Fibroblast of the conjunctiva (primary cell): ENCODE measurements around the gene GLS2.
"Not testable (repeated sequence)": the region's sequence is repeated elsewhere in the genome, so short reads cannot be mapped to it uniquely, and the experiment has no call there.

Experiments
- DNase-seq: peaks from one replicate; pipeline ENCODE4 v3.0.0-alpha.2; 2010; ENCODE audit warnings: low read depth

GLS2 gene

DNA sequence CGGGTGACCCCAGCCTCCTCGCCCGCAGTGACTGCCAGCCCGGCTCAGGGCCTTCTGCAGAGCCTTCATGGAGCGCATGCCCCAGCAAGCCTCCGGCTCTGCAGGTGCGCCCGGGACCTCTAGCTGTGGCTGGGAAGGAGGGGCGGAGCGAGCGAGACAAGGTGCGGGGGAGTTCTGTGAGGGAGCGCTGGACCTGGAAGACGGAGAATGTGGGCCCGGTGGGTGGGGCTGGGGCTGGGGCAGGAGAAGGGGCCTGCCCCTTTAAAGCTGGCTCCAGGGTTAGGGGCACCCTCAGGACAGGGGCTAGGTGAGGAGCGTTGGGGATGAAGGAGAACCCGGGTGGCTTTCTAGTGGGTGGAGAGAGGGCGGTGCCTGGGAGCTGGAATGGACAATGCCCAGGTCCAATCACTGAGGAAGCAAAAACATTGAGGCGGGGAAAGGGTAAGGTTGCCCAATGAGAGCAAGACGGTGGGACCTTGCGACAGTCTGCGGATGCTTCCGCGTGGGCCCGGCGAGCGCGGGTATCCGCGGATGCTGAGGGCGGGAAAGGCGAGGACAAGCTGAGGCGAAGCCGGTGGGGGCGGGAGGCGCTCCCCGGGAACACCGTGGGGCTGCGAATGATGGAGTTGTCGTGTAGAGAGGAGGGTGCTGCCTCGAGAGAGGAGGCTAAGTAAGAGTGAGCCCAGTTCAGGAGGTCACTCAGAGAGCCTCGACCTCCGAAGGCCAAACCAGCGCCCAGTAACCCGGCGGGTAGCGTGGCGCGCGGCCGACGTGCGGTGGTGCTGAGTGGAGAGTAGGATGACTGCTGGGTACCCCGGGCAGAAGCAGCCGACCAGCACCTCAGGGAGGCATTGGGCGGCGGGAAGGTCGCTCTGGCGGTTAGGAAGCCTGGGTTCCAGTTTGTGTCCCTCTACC lies at the start of gene GLS2:
Gene GLS2 (minus strand): TSS at position 121 of the 915 bp plus-strand sequence. CDS start 43 bp downstream, at position 78.
- peak; percentile 34 for DNase-seq

DNA sequence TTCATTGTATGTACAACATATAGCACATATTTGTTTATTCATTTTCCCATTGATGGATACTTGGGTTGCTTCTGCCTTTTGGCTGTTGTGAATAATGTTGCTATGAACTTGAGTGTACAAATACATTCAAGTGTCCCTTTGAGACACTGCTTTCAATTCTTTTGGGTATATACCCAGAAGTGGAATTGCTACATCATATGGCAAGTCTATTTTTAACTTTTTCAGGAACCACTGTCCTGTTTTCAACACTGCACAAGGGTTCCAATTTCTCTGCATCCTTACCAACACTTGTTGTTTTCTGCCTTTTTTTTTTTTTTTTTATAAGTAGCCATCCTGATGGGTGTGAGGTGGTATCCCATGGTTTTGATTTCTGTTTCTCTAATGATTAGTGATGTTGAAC lies 49.6 kb upstream of the GLS2 start:
- DNase-seq: no peak

DNA sequence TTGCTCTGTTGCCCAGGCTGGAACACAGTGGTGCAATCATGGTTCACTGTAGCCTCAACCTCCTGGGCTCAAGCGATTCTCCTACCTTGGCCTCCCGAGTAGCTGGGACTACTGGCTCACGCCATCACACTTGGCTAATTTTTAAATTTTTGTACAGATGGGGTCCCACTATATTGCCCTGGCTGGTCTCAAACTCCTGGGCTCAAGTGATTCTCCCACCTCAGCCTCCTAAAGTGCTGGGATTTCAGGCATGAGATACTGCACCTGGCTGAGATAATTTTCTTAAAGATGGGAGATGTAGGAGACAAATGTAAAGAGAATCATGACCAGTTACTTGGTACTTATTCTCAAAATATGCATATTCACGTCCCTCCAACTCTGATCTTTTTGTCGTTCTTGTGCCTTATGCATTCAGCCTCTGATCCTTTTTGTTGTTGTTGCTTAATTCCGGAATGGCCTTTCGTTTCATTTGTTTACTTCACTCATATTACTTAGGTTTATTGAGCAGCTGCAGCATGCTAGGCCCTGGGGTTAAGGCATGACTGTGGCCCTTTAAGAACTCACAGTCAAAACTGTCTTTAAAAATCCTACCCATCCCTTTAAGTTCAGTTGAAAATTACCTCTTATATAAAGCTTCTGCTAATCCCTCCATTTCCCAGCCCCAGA lies 42.6 kb upstream of the GLS2 start:
- DNase-seq: no peak

DNA sequence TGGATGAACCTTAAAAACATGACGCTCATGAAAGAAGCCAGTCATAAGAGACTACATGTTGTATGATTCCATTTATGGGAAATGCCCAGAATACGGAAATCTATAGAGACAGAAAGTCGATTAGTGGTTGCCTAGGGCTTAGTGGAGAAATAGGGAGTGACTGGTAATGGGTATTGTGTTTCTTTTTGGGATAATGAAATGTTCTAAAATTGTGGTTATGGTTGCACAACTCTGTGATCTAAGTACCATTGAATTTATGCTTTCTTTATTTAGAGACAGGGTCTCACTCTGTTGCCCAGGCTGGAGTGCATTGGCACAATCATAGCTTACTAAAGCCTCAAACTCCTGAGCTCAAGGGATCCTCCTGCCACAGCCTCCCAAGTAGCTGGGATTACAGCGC lies 41.7 kb upstream of the GLS2 start:
- no peak for DNase-seq

- DNase-seq: no peak
Observed at GRCh38 chr12:56528846-56529245, 40.9 kb upstream of the GLS2 start.

DNA sequence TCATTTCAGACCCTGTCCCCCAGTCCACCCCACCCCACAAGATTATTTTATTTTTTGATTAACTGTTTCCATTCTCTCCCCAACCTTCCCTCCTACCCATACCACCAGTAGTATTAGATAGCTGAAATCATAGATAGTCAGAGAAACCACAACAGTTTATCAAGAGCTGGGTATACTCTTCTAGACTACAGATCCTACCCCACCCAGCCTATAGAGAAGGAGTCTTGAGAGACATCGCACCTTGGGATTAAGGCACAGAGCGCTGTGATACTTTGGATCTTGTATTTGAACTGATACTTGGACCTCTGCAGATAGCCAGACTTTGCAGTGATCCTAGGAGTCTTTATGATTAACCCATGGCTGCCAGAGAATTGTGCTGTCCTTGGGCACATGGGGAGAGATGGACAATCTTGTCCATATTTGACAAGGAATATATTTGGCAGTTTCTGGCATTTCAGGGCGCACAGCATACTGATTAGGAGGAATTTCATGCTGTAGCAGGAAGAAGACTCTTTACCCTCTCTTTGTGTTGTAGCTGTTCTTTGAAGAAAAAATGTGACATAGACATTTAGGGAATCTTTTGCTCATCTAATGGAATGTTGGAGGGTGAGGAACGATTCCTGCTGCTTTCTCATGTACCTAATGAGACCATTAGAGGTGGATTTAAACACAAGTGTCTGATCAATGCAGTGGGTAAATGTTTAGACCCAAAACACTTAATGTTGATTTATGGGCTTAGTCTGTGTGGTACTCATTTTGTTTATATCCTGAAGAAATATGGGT lies 34.6 kb upstream of the GLS2 start:
- DNase-seq: no peak

DNA sequence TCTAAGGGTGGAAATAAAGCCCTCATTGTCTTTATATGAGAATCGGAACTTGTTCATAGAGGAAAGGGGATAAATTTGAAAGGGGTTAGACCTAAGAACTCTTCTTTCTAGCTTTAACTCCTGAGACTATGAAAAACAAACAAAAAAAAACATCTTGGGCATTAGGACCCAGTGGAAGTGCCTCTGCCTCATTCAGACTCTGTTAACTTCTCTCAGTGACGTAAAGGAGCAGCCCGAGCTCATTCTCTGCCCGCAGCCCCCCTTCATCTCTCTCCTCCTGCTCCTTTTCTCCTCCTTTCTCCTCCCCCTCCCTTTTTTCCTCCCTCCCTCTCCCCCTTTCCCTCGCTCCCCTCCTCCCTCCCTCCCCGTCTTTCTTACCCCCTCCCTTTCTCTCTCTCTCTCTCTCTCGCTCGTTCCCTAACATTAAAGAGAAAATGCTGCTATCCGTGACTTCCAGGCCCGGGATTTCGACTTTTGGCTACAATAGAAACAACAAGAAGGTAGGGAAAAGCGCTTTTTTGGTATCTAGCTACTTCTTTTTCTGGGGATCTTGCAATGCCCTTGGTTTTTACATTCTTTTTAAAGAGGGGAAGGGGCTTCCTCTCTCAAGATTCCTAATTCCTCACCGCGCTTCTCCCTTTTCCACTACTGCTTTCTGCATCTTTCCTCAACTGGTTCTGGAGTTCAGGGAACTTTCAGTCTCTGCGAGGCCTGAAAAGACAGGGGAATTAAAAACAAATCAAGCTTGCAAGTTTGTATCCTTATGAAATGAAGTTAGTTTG lies 33.8 kb upstream of the GLS2 start, which contains the start of gene RBMS2:
Gene RBMS2 (plus strand): TSS at position 231 of the 782 bp plus-strand sequence. CDS start 204 bp downstream, at position 435.
- DNase-seq: peak; percentile 88

DNA sequence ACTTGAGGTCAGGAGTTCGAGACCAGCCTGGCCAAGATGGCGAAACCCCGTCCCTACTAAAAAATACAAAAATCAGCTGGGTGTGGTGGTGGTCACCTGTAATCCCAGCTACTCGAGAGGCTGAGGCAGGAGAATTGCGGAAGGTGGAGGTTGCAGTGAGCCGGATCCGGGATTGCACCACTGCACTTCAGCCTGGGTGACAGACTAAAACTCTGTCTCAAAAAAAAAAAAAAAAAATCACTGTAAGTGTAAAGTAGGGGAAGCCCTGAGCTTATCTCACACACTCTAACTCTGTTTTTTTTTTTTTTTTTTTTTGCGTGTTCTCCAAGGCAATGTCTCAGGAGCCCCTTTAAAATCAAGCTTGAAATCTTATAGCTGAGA lies 33.2 kb upstream of the GLS2 start:
- DNase-seq: no peak

GRCh38 chr12:56520506-56520905 lies 32.5 kb upstream of the GLS2 start:
- DNase-seq: no peak

GRCh38 chr12:56520048-56520447 lies 32.1 kb upstream of the GLS2 start:
- no peak for DNase-seq

GRCh38 chr12:56518570-56518969 lies 30.6 kb upstream of the GLS2 start:
- DNase-seq: no peak

- DNase-seq: no peak
Observed at GRCh38 chr12:56517854-56518253, 29.9 kb upstream of the GLS2 start.

DNA sequence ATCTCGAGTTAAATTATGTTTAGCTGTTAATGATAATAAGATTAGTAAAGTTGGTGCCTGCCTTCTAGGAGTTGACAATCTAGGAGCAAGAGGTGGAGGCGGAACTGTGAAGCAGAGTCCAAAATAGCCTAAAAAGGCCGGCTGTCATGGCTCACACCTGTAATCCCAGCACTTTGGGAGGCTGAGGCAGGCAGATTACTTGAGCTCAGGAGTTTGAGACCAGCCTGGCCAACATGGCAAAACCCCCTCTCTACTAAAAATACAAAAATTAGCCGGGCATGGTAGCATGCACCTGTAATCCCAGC lies 26.0 kb upstream of the GLS2 start:
- not testable (repeated sequence) for DNase-seq

GRCh38 chr12:56510786-56511185 lies 22.8 kb upstream of the GLS2 start:
- no peak for DNase-seq

GRCh38 chr12:56499879-56500278 lies 11.9 kb upstream of the GLS2 start:
- DNase-seq: not testable (repeated sequence)

- not testable (repeated sequence) for DNase-seq
Observed at GRCh38 chr12:56499452-56499851, 11.5 kb upstream of the GLS2 start.

- not testable (repeated sequence) for DNase-seq
Observed at GRCh38 chr12:56498126-56498902, 10.4 kb upstream of the GLS2 start.

- DNase-seq: not testable (repeated sequence)
Observed at GRCh38 chr12:56496704-56497103, 8.7 kb upstream of the GLS2 start.

- not testable (repeated sequence) for DNase-seq
Observed at GRCh38 chr12:56494481-56494880, 6.5 kb upstream of the GLS2 start.

- not testable (repeated sequence) for DNase-seq
Observed at GRCh38 chr12:56494106-56494415, 6.1 kb upstream of the GLS2 start.
